ENCODE results near the gene TTC3. TPM values are rescaled to one million over a fixed set of nuclear protein-coding genes. Genes with fewer than 3 reads are reported as not detected.

Gene TTC3
- total RNA-seq, 1 experiment from 2014 or later, result 92.8 TPM

DNA sequence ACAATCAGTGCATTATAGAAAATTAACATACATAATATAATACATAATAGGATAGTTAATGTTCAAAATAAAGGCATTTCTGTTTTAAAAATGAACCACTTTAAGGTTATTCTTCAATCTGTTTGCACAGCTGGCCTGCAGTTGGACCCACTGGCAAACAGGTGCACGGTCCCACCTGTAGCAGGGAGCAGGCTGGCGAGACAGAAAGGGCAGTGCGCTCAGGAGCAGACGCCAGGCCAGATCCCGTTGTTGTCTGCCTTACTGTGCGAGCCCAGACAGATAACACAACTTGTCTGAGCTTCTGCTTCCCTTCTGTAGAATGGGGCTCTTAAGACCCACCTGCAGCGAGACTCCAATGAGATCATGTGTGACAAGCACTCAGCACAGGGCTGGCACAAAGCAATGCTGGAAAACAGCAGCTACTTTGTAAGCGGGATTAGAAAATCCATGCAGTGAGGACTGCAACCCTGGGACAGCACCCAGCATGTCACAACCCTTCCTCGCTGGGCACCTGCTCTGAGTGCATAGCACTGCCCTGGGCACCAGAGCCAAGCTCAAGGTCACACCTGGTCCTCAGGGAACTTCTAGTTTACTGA is 160.6 kb downstream of the TTC3 start:
- Mint-ChIP-seq H3K36me3 (ENCODE audit: insufficient read depth, unreplicated experiment) (peaks cover 33% of the 10 kb centered on the region), H3K27ac (ENCODE audit: unreplicated experiment) (no peak overlapping the region), H3K27me3 (ENCODE audit: insufficient read depth, unreplicated experiment) (no peaks in the 10 kb centered on the region), H3K4me3 (ENCODE audit: unreplicated experiment) (no peak overlapping the region), H3K9me3 (ENCODE audit: unreplicated experiment) (no peaks in the 10 kb centered on the region), H3K4me1 (ENCODE audit: low read depth, unreplicated experiment) (peaks cover 5% of the 10 kb centered on the region)
- BruUV-seq (replicated peaks), result no TSS peak
- H3K4me3 ChIP-seq (ENCODE audit: low read depth, low read length), result no peak overlapping the region
- no peaks in the 10 kb centered on the region for H3K9me3 ChIP-seq
- H3K4me1 ChIP-seq, result no peaks in the 10 kb centered on the region
- TF ChIP-seq, protein P1, sequence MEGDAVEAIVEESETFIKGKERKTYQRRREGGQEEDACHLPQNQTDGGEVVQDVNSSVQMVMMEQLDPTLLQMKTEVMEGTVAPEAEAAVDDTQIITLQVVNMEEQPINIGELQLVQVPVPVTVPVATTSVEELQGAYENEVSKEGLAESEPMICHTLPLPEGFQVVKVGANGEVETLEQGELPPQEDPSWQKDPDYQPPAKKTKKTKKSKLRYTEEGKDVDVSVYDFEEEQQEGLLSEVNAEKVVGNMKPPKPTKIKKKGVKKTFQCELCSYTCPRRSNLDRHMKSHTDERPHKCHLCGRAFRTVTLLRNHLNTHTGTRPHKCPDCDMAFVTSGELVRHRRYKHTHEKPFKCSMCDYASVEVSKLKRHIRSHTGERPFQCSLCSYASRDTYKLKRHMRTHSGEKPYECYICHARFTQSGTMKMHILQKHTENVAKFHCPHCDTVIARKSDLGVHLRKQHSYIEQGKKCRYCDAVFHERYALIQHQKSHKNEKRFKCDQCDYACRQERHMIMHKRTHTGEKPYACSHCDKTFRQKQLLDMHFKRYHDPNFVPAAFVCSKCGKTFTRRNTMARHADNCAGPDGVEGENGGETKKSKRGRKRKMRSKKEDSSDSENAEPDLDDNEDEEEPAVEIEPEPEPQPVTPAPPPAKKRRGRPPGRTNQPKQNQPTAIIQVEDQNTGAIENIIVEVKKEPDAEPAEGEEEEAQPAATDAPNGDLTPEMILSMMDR (IDR thresholded peaks at IDR 0.05; ENCODE audit: insufficient read depth in 1 of 2, low read depth in 1 of 2, low read length in 1 of 2, severe bottlenecking in 1 of 2, unreplicated experiment in 1 of 2), result no peak
- POLR2A ChIA-PET, result no interaction called here
- no peak for DNase-seq
- intact Hi-C loops (cut with micrococcal nuclease; ENCODE audit: unreplicated experiment), result no loop called here
- H3K27me3 ChIP-seq (replicated peaks; ENCODE audit: control insufficient read depth, insufficient read depth, low read length), result no peaks in the 10 kb centered on the region
- no peaks in the 10 kb centered on the region; the same call in 1 of the 2 replicates for H3K36me3 ChIP-seq (ENCODE audit: control insufficient read depth, insufficient read depth, low read length)
- CTCF ChIA-PET, result no interaction called here

DNA sequence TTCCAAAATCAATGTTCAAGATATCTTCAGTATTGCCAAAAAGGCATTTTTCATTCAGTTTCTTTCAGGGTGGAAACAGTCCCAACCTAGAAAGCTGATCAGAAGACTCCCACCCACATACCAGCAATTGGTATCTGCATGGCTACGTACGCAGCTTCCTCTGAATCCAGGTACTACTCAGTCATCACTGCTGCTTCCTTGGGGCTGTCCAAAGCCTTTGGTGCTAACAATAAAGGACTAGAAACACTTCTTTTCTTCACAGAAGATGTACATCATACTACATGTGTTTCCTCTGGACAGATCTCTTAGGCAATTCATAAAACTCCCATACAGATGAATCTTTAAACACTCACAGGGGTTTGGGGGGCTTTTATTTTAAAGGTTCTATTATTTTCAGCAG is 164.3 kb downstream of the TTC3 start:
- Mint-ChIP-seq H3K36me3 (ENCODE audit: insufficient read depth, unreplicated experiment) (peaks cover 29% of the 10 kb centered on the region), H3K27ac (ENCODE audit: unreplicated experiment) (no peak overlapping the region), H3K9me3 (ENCODE audit: unreplicated experiment) (no peaks in the 10 kb centered on the region), H3K27me3 (ENCODE audit: insufficient read depth, unreplicated experiment) (no peaks in the 10 kb centered on the region), H3K4me3 (ENCODE audit: unreplicated experiment) (no peak overlapping the region), H3K4me1 (ENCODE audit: low read depth, unreplicated experiment) (no peaks in the 10 kb centered on the region)
- Histone ChIP-seq H3K9me3 (no peaks in the 10 kb centered on the region), H3K4me3 (ENCODE audit: low read depth, low read length) (no peak overlapping the region), H3K36me3 (ENCODE audit: control insufficient read depth, insufficient read depth, low read length) (no peaks in the 10 kb centered on the region), H3K4me1 (no peaks in the 10 kb centered on the region), H3K27me3 (replicated peaks; ENCODE audit: control insufficient read depth, insufficient read depth, low read length) (no peaks in the 10 kb centered on the region)
- no TSS peak for BruUV-seq (replicated peaks)
- DNase-seq, result no peak
- intact Hi-C loops (cut with micrococcal nuclease; ENCODE audit: unreplicated experiment), result no loop called here
- TF ChIP-seq, protein P1 (IDR thresholded peaks at IDR 0.05; ENCODE audit: insufficient read depth in 1 of 2, low read depth in 1 of 2, low read length in 1 of 2, severe bottlenecking in 1 of 2, unreplicated experiment in 1 of 2), result no peak
- ChIA-PET POLR2A (no interaction called here), CTCF (no interaction called here)

GRCh38 chr21:37237764-37238163 is 164.7 kb downstream of the TTC3 start:
- no TSS peak for BruUV-seq (replicated peaks)
- Mint-ChIP-seq H3K4me3 (ENCODE audit: unreplicated experiment) (no peak overlapping the region), H3K9me3 (ENCODE audit: unreplicated experiment) (no peaks in the 10 kb centered on the region), H3K27me3 (ENCODE audit: insufficient read depth, unreplicated experiment) (no peaks in the 10 kb centered on the region), H3K36me3 (ENCODE audit: insufficient read depth, unreplicated experiment) (peaks cover 29% of the 10 kb centered on the region), H3K4me1 (ENCODE audit: low read depth, unreplicated experiment) (no peaks in the 10 kb centered on the region), H3K27ac (ENCODE audit: unreplicated experiment) (no peak overlapping the region)
- Histone ChIP-seq H3K36me3 (ENCODE audit: control insufficient read depth, insufficient read depth, low read length) (no peaks in the 10 kb centered on the region), H3K4me3 (ENCODE audit: low read depth, low read length) (no peak overlapping the region), H3K4me1 (no peaks in the 10 kb centered on the region), H3K27me3 (replicated peaks; ENCODE audit: control insufficient read depth, insufficient read depth, low read length) (no peaks in the 10 kb centered on the region), H3K9me3 (no peaks in the 10 kb centered on the region)
- TF ChIP-seq, protein P1 (IDR thresholded peaks at IDR 0.05; ENCODE audit: insufficient read depth in 1 of 2, low read depth in 1 of 2, low read length in 1 of 2, severe bottlenecking in 1 of 2, unreplicated experiment in 1 of 2), result no peak
- POLR2A ChIA-PET, result no interaction called here
- intact Hi-C loops (cut with micrococcal nuclease; ENCODE audit: unreplicated experiment), result no loop called here
- CTCF ChIA-PET, result no interaction called here
- DNase-seq, result no peak

Measured in Caco-2 (cell line).